GM19324 (cell line): ENCODE results near the gene OR8B3.
A peak's percentile ranks its signal among the peaks of the same experiment; 100 is the strongest.
"Not testable (repeated sequence)": the region's sequence is repeated elsewhere in the genome, so short reads cannot be mapped to it uniquely, and the experiment has no call there.

Source experiments
- ATAC-seq: cut with Tn5 transposase; IDR thresholded peaks from one replicate; pipeline ENCODE4 v1.9.1; 2021; ENCODE audit warnings: mild to moderate bottlenecking, moderate library complexity; ENCODE audit not compliant: unreplicated experiment, low FRiP score

OR8B3 gene, protein sequence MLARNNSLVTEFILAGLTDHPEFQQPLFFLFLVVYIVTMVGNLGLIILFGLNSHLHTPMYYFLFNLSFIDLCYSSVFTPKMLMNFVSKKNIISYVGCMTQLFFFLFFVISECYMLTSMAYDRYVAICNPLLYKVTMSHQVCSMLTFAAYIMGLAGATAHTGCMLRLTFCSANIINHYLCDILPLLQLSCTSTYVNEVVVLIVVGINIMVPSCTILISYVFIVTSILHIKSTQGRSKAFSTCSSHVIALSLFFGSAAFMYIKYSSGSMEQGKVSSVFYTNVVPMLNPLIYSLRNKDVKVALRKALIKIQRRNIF

DNA sequence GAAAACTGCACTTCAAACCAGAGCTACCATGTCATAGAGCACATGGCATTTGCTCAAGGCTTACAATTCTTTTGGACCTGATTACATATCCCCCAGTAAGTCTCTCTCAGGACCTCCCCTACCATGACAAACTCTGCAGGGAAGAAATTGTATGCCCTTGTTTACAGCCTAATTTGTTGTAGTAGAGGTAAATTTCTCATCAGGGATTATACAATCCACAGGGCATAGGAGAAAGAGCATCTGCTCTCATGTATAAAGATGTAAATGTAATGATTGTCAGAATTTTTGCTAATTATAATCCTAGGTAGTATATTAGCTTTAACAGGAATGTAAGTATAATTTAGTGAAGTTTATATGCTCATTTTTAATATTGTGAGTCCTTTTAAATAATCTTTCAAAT is at the start of gene OR8B3:
Gene OR8B3, minus strand, starts transcription at position 101 of the 400 bp plus-strand sequence. CDS start 1,673 bp downstream, outside the sequence.
- ATAC-seq: no peak

DNA sequence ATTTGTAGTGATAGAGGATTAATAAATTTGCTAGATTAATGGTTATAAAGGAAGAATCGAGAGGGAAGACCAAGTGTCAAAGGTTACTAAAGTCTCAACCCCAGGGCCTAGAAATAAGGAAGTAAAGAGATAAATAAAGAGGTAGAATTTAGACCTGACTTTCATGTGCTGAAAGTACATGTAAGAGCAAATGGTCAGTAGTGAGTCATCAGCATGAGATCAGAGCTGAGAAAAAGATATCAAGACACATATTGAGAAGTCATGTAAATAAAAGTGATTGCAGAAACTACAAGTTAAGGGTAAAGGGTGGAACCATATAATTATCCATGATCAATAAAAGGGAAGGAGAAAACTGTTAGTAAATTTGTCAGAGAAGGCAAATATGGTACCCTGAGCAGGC is 48.1 kb upstream of the OR8B3 start:
- ATAC-seq: no peak

DNA sequence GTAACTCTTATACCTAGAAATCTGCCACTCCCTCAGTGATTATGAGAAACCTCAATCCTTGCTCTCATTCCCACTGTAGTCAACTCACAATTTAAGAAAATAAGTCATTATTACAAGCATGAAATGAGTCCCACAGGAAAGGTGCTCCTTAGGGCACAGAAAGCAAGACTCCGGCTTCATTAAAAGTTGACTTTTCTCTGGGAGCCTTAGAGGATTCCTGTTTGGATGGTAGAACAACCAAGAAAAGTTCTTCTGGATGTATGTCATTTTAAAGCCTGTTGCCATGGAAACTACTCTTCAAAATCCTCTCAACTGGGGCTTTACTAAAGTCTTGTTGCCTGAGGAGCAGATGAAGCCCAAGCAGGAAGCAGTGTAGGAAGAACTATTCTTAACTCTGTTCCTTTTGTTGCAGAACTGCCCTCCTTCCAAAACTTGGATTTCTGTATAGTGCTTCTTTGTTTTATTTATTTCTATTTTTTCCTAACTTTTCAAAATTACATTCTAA is 46.9 kb upstream of the OR8B3 start, which contains the start of gene OR8B8:
Gene OR8B8, minus strand, starts transcription at position 51 of the 505 bp plus-strand sequence. CDS start 4,611 bp downstream, outside the sequence.
- no peak for ATAC-seq

DNA sequence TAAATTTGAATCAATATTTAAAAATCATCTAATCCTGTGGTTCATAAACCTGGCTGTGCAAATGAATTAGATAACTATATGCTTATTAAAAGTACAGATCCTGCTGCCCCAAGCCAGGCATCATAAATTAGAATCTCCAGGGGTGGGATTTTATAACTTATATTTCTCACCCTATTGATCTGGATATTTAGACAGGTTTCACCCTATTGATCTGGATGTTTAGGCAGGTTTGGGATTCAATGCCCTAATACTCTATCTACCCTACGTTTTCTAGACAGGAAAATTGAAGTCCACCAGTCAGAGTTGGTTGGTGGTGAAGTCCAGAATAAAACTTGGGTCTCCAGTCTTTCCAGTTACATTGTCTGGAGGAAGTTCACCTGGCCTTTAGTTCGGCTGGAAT is 44.0 kb upstream of the OR8B3 start:
- ATAC-seq: no peak

DNA sequence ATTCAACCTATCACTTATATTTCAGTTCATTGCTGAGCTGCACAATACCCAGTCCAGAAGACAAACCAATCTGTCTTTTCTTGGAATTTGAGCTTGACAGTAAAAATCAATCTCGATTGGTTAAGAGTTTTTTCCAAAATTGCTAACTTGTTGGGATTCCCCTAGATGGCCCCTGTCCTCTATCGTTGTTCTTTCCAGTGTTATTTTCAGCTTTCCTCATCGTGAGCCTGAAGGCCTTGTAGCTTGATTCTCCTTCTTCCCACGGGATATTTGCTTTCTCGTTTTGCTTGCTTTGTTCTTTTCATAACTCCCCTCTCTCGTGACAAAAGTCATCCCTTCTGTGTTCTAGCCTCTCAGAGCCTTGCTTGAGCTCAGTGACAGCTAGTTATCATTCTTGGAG is 43.6 kb upstream of the OR8B3 start:
- ATAC-seq: no peak

DNA sequence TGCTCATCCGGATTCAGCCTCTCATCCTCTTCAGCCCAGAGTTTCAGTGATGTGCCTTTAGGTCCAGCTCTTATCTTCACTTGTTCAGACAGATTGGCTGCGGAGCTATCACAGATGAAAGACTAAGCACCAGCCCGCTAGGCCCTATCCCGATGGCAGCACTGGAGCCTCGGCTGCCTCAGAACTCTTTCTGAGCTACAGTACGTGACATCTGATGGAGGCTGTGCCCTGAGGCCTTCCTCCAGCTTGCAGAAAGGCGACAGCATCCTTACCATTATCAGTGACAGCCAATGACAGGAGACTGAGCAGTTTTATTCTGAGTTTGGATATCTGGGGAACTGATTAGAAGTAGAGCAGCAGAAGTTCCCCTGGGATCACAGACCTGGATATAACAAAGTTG is 42.7 kb upstream of the OR8B3 start:
- ATAC-seq: no peak

DNA sequence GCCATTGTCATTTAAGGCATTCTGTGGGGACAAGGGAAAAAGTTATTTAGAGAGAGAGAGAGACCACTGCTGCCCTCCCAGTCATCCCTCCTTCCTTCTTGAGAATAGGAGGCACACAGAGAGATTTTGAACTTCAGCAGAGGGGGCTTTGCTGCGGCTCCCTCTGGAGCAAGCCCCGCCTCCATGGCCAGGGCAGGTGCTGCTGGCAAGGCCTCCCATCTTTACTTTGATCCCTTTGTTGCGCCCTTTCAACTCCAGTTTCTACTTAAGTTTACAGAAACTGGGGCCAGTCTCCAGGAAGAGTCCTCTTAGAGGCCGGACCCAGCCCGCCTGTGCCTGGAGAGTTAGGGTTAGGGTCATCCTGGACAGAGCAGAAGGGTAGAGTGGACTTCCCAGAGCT is 42.3 kb upstream of the OR8B3 start:
- ATAC-seq: no peak

DNA sequence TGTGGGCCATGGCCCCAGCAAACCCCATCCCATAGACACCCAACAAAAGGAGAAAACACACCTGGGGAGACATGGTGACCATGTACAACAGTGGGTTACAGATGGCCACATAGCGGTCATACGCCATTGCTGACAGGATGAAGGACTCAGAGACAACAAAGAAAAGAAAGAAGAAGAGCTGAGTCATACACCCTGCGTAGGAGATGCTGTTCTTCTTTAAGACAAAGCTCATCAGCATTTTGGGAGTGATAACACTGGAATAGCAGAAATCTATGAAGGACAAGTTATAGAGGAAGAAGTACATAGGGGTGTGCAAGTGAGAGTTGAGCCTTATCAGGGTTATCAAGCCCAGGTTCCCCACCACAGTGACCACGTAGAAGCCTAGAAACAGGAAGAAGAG is 41.8 kb upstream of the OR8B3 start:
- no peak for ATAC-seq

DNA sequence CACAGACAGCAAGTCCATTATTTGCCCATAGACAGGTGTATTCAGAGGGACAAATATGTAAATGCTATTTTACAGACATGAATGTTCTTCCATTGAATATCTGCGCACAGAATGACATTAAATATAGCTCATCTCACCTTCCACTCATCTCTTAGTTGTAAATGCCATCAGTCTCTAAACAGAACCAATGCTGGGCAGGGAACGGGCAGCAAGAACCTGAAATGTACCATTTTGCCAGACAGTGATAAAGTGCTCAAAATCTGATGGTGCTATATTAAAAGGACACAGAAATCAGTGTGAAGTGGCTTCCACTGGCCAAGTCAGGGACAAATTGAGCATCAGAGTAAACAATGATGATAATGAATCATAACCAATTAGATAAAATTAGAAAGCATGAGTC is 35.9 kb upstream of the OR8B3 start:
- ATAC-seq: no peak

DNA sequence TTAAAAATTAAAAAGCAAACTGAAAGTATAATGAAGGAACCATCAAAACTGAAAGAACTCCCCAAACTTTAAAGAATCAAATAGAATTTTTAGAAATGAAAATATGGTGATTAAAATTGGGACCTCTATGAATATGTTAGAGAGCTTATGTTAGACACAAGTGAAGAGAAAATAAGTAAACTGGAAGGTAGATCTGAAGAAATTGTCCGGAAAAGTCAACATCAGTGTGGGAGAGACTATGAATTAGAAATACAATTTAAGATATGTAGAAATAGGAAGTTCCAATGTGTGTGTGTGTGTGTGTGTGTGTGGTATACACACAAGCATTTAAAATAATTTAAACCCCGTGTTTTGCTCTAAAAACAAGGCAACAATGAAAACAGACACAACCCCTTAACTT is 30.8 kb upstream of the OR8B3 start:
- ATAC-seq: no peak

DNA sequence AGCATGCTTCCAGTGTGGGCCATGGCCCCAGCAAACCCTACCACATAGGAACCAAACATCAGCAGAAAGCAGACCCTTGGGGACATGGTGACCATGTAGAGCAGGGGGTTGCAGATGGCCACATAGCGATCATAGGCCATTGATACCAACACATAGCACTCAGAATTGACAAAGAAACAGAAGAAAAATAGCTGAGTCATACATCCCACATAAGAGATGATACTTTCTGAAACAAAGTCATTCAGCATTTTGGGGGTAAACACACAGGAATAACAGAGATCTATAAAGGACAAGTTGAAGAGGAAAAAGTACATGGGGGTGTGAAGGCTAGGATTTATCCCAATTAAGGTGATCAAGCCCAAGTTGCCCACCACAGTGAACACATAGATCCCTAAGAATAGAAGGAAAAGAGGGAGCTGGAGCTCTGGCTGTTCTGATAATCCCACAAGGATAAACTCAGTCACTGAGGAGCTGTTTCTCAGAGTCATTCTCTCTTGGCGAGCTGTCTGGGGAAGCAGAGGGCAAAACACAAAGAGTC is 25.6 kb upstream of the OR8B3 start, which contains the start of gene OR8B4:
Gene OR8B4, minus strand, starts transcription at position 488 of the 538 bp plus-strand sequence. Its CDS starts 0 bp downstream, at position 488.
- ATAC-seq: no peak

DNA sequence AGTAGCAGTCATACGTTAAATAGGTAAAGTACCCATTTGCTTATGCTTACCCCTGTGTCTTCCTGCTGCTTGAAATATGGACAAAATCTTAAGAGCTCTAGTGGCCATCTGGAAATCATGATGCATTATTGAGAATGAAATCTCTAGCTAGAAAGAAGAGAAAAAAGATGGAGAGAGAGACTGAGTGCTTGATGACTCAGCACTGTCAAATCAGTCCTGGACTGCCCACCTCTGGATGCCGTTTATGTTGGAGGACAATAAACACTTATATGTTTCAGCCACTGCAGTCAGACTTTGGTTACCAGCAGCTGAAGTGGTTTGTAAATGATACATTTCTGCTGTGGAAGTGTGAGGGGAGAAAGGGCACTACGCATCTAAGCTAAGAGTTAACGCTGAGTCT is 22.2 kb upstream of the OR8B3 start:
- ATAC-seq: no peak

DNA sequence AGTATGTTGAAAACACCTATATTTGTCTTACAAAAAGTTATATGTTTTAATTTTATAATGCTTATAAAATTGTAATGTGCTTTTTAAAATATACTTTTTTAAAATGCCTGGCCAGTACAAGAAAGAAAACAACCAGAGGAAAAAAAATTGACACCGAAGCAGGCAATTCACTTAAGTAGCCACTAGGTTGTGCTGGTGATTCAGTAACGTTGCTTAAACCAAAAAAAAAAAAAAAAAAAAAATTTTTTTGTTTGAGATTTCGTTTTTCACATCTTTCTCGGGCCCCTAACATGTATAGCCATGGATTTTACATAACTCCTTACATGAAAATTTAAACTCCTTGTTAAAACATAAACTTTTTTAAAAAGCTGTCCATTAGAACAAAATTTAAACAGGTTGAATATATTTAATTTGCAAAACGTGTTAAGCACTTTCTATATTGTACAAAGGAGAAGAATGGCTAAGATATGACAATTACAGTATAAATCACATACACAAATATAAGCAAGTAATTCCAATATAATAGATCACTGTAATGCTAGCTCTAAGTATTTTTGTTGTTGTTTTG is 16.6 kb upstream of the OR8B3 start:
- no peak for ATAC-seq

DNA sequence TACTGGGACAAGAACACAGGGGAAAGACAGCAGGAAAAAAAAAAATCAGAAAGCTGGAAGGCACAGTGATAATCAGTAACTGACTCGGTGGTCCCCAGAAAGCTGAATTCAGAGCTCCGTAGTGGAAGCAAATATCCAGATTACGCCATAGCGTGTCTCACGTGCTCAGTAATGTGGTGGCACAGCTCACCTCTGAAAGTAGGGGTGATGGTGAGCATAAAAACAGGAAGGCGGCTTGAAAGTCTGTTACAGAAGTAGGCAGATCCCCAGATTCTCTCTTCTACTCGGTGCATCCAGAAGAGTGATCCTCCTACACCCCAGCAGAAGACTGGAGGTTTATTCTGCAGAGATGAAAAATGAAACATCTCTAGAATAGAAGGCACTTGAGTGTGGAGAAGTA is 11.1 kb upstream of the OR8B3 start:
- ATAC-seq: no peak

DNA sequence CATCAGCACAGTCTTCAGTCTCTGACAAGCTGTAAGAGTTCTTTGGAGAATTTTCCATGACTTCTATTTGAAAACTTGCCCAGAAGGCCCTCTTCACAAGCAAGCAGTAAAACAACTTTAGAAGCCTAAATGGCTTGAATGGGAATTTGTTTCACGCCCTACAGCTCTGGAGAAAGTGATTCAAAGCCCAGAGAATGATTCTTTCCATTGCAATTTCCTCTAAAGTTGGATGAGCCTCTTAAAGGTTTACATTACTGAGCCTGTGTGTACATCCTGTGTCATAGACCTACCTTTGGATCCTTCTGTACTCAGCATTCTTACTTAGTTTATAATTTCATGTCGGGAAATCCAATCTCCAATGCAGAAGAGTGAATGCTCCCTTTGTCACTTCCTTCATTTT is 6.8 kb upstream of the OR8B3 start:
- no peak for ATAC-seq

DNA sequence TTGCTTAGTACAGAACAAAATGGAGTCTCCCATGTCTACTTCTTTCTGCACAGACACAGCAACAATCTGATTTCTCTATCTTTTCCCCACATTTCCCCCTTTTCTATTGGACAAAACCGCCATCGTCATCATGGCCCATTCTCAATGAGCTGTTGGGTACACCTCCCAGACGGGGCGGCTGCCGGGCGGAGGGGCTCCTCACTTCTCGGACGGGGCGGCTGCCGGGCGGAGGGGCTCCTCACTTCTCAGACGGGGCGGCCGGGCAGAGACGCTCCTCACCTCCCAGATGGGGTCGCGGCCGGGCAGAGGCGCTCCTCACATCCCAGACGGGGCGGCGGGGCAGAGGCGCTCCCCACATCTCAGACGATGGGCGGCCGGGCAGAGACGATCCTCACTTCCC is 4.4 kb upstream of the OR8B3 start:
- not testable (repeated sequence) for ATAC-seq

DNA sequence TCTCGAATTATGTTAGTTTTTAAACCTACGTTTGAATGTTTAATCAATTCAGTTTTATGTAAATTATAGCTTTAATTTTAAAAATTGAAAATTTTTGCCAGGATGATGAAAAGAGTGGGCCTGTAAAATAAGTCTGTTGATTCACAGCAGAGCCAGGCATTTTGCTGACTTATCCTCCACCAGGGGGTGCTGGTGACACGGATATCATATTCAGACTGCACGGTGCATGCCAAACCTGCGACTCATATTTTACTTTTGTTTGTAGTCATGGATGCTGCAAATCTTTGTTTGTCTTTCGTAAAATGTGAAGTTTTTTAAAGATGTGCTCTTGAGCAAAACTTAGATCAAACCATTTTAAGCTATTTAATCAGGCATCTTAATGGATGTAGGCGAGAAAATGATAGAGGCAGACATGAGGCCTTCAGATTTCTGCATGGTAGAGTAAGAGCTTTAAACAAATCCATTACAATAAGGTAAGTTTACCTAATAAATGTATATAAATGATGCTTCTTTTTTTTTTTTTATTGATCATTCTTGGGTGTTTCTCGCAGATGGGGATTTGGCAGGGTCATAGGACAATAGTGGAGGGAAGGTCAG is 3.6 kb upstream of the OR8B3 start:
- ATAC-seq: peak; percentile 72

DNA sequence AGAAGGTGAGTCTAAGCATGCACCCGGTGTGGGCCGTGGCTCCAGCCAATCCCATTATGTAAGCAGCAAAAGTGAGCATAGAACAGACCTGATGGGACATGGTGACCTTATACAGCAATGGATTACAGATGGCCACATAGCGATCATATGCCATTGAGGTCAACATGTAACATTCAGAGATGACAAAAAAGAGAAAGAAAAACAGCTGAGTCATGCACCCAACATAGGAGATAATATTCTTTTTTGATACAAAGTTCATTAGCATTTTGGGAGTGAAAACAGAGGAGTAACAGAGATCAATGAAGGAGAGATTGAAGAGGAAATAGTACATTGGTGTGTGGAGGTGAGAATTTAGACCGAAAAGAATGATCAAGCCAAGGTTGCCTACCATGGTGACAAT is 2.0 kb downstream of the OR8B3 start:
- not testable (repeated sequence) for ATAC-seq

DNA sequence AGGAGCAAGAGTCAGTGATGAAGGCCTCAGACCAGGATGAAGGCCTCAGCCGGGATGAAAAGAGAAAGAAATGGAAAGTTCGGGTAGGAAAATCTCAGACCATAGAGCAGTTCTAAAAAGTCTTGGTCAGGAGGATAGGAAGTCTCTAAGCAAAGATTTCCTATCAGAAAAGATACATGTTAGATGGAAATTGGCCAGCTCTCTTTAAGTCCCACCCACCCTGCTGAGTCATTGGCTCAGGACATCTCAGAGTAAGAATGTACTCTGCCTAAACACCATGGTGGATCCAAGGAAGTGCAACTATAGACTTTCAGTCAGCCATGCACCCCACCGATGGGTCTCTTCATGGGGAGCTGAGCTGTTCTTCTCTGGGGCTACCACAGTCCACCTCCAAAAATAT is 4.4 kb downstream of the OR8B3 start:
- ATAC-seq: no peak

DNA sequence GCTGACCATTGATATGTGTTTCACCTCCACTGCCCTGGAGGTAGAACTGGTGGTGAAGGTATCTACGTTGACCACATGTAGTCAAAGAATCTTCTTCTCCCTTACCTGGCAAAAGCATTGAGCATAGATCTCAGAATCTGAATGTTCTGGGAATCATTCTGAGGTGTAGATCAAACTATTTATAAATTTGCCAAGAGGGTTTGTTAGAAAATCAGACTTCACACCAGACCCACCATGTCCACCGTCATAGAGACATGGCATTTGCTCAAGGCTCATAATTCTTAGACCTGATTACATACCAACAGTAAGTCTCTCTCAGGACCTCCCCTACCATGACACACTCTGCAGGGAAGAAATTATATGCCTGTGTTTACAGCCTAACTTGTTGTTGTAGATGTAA is 14.4 kb downstream of the OR8B3 start, which contains the start of gene OR8B2:
Gene OR8B2, minus strand, starts transcription at position 101 of the 400 bp plus-strand sequence. CDS start 1,156 bp downstream, outside the sequence.
- ATAC-seq: no peak

DNA sequence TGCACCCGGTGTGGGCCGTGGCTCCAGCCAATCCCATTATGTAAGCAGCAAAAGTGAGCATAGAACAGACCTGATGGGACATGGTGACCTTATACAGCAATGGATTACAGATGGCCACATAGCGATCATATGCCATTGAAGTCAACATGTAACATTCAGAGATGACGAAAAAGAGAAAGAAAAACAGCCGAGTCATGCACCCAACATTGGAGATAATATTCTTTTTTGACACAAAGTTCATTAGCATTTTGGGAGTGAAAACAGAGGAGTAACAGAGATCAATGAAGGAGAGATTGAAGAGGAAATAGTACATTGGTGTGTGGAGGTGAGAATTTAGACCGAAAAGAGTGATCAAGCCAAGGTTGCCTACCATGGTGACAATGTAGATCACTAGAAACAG is 16.0 kb downstream of the OR8B3 start:
- not testable (repeated sequence) for ATAC-seq
